LNCAP (cell line): ENCODE measurements around the gene ASH1L.
A peak's percentile ranks its signal among the peaks of the same experiment; 100 is the strongest.

ENCODE experiments used
- CTCF ChIP-seq: fragments of 450-650 bp; IDR thresholded peaks from 2 replicates; pipeline ENCODE4 v1.5.1; 2017; ENCODE audit warnings: mild to moderate bottlenecking

Gene ASH1L

GRCh38 chr1:155514582-155515187 is 47.9 kb downstream of the ASH1L start:
- no peak for TF ChIP-seq CTCF

- TF ChIP-seq CTCF, result no peak
These were observed 49.2 kb downstream of the ASH1L start for GRCh38 chr1:155513300-155513916.

GRCh38 chr1:155509064-155509463 is 53.5 kb downstream of the ASH1L start:
- no peak for TF ChIP-seq CTCF

GRCh38 chr1:155507945-155508344 is 54.7 kb downstream of the ASH1L start:
- no peak for TF ChIP-seq CTCF

- TF ChIP-seq CTCF, result peak; percentile 75
These were observed 58.4 kb downstream of the ASH1L start for GRCh38 chr1:155504207-155504606.

- TF ChIP-seq CTCF, result no peak
These were observed 62.5 kb downstream of the ASH1L start for GRCh38 chr1:155499953-155500639.

GRCh38 chr1:155499263-155499662 is 63.3 kb downstream of the ASH1L start:
- TF ChIP-seq CTCF, result no peak
